HCT116 (cell line): Measurements from ENCODE around the gene FCHO1. TPM values are rescaled to one million over a fixed set of nuclear protein-coding genes. Genes with fewer than 3 reads are reported as not detected.

Experiments
- ATAC-seq: fragments of 200-7000 bp; cut with Tn5 transposase; 2 replicates; pipeline ENCODE4 v1.9.1; 2020; ENCODE audit warnings: mild to moderate bottlenecking, moderate library complexity
- BruUV-seq: library from RNA; stranded (reverse); fragments of 400-500 nt; replicated peaks from 2 replicates; lab custom pipeline; 2021; lab: Mats Ljungman, UMichigan
- CTCF ChIA-PET: fragments of 300-600 bp; sonication (Branson Sonifier 250); formaldehyde crosslinking; loops from one replicate; lab custom pipeline; 2021; ENCODE audit warnings: antibody characterized with exemption; lab: Charles Lee
- POLR2A ChIA-PET: fragments of 300-600, 350-600 bp; sonication (Branson Sonifier 250); formaldehyde crosslinking; loops from one replicate; lab custom pipeline; 2021; ENCODE audit warnings: antibody characterized with exemption; lab: Charles Lee
- RAD21 ChIA-PET, 2 experiments: fragments of 300-600 bp; sonication (Branson Sonifier 250); formaldehyde crosslinking; loops; one replicate each; lab custom pipeline; 2023; ENCODE audit warnings: low total read pairs in 2 of 2; ENCODE audit not compliant: uncharacterized antibody in 2 of 2, unreplicated experiment in 2 of 2, low non-redundant PET in 1 of 2; lab: Charles Lee
- DNase-seq: peaks from one replicate; pipeline ENCODE4 v3.0.0-alpha.2; 2010; ENCODE audit warnings: low read depth, low spot score
- H2AFZ ChIP-seq: fragments of 200-600 bp; shearing (Covaris generic), sonication (generic); 2 replicates; pipeline ENCODE4 v1.6.1; 2017; ENCODE audit warnings: low read depth, mixed run types, mixed read lengths, antibody characterized with exemption, low read length; ENCODE audit not compliant: poor library complexity, severe bottlenecking
- H3K27ac ChIP-seq: 2 replicates; pipeline ENCODE4 v1.5.1; 2012; ENCODE audit warnings: low read depth, low read length
- H3K27me3 ChIP-seq: fragments of 200-600 bp; sonication (generic); 2 replicates; pipeline ENCODE4 v1.6.1; 2016; ENCODE audit warnings: mixed run types, low read length, mixed read lengths; ENCODE audit not compliant: insufficient read depth
- H3K36me3 ChIP-seq, 2 experiments: fragments of 200-500 bp in 1 of 2; fragments of 200-600 bp in 1 of 2; sonication (Bioruptor generic) in 1 of 2; sonication (generic) in 1 of 2; 2 replicates each; pipeline versions ENCODE4 v1.5.1 to v1.6.1; 2014 to 2016; ENCODE audit warnings: low read length in 2 of 2, inconsistent platforms in 1 of 2, mixed read lengths in 1 of 2, mixed run types in 1 of 2; ENCODE audit not compliant: insufficient read depth in 2 of 2, control insufficient read depth in 1 of 2
- H3K4me1 ChIP-seq, 2 experiments: fragments of 200-600 bp in 1 of 2; sonication (generic) in 1 of 2; 2 replicates each; pipeline versions ENCODE4 v1.5.1 to v1.6.1; 2012 to 2017; ENCODE audit warnings: low read length in 2 of 2, inconsistent platforms in 1 of 2, mild to moderate bottlenecking in 1 of 2, mixed read lengths in 1 of 2, mixed run types in 1 of 2, moderate library complexity in 1 of 2; ENCODE audit not compliant: insufficient read depth in 2 of 2, control insufficient read depth in 1 of 2
- H3K4me2 ChIP-seq: fragments of 200-600 bp; sonication (generic); 2 replicates; pipeline ENCODE4 v1.6.1; 2017; ENCODE audit warnings: mixed run types, low read length, mixed read lengths
- H3K4me3 ChIP-seq, 2 experiments: fragments of 200-600 bp in 1 of 2; sonication (generic) in 1 of 2; replicated peaks in 1 of 2; 2 replicates each; pipeline ENCODE4 v1.5.1; 2011 to 2016; ENCODE audit warnings: low read length in 2 of 2, control low read depth in 1 of 2, low read depth in 1 of 2, mild to moderate bottlenecking in 1 of 2, mixed read lengths in 1 of 2, mixed run types in 1 of 2
- H3K79me2 ChIP-seq: fragments of 200-600 bp; sonication (generic); 2 replicates; pipeline ENCODE4 v1.6.1; 2017; ENCODE audit warnings: mild to moderate bottlenecking, mixed run types, low read length, moderate library complexity, mixed read lengths; ENCODE audit not compliant: insufficient read depth
- H3K9ac ChIP-seq: fragments of 200-600 bp; sonication (generic); 2 replicates; pipeline ENCODE4 v1.6.1; 2016; ENCODE audit warnings: low read length, mixed read lengths
- H3K9me2 ChIP-seq: fragments of 200-600 bp; sonication (generic), shearing (Covaris generic); 2 replicates; pipeline ENCODE4 v1.6.1; 2017; ENCODE audit warnings: mixed run types, mild to moderate bottlenecking, moderate library complexity; ENCODE audit not compliant: insufficient read depth
- H3K9me3 ChIP-seq, 2 experiments: fragments of 200-500 bp in 1 of 2; fragments of 200-600 bp in 1 of 2; sonication (Bioruptor generic) in 1 of 2; sonication (generic) in 1 of 2; 2 replicates each; pipeline ENCODE4 v1.6.1; 2014 to 2017; ENCODE audit warnings: low read length in 2 of 2, mixed read lengths in 2 of 2, inconsistent platforms in 1 of 2, low read depth in 1 of 2, mild to moderate bottlenecking in 1 of 2, mixed run types in 1 of 2, moderate library complexity in 1 of 2; ENCODE audit not compliant: control insufficient read depth in 1 of 2, insufficient read depth in 1 of 2
- H4K20me1 ChIP-seq: fragments of 200-600 bp; sonication (generic), shearing (Covaris generic); 2 replicates; pipeline ENCODE4 v1.6.1; 2017; ENCODE audit warnings: mixed run types, mild to moderate bottlenecking, moderate library complexity; ENCODE audit not compliant: insufficient read depth
- CEBPB ChIP-seq: IDR thresholded peaks from 2 replicates; pipeline ENCODE4 v1.6.1; 2012; ENCODE audit warnings: low read depth
- EGR1 ChIP-seq: IDR thresholded peaks from 2 replicates; pipeline ENCODE4 v1.6.1; 2012; ENCODE audit warnings: low read depth
- EZH2 ChIP-seq: fragments of 200-600 bp; sonication (generic); IDR thresholded peaks from 2 replicates; pipeline ENCODE4 v1.6.1; 2017; ENCODE audit warnings: antibody characterized with exemption, mixed run types
- FOSL1 ChIP-seq: IDR thresholded peaks from 2 replicates; pipeline ENCODE4 v1.6.1; 2012; ENCODE audit warnings: low read depth
- JUND ChIP-seq: IDR thresholded peaks from 2 replicates; pipeline ENCODE4 v1.6.1; 2012
- POLR2A ChIP-seq: IDR thresholded peaks from 2 replicates; pipeline ENCODE4 v1.7.0; 2011; ENCODE audit warnings: borderline replicate concordance; ENCODE audit not compliant: insufficient read depth, insufficient read length; ENCODE audit errors: extremely low read depth
- RAD21 ChIP-seq: IDR thresholded peaks from 2 replicates; pipeline ENCODE4 v1.6.1; 2012; ENCODE audit warnings: low read depth, mild to moderate bottlenecking
- REST ChIP-seq: IDR thresholded peaks from 2 replicates; pipeline ENCODE4 v1.6.1; 2012; ENCODE audit warnings: low read depth
- SIN3A ChIP-seq: IDR thresholded peaks from 2 replicates; pipeline ENCODE4 v1.6.1; 2012; ENCODE audit warnings: low read depth
- SP1 ChIP-seq: IDR thresholded peaks from 2 replicates; pipeline ENCODE4 v1.6.1; 2012; ENCODE audit warnings: low read depth
- SRF ChIP-seq: IDR thresholded peaks from 2 replicates; pipeline ENCODE4 v1.6.1; 2012; ENCODE audit warnings: low read depth
- TCF7L2 ChIP-seq: IDR thresholded peaks from 2 replicates; pipeline ENCODE4 v1.7.0; 2011; ENCODE audit warnings: borderline replicate concordance, inconsistent platforms; ENCODE audit not compliant: insufficient read depth, insufficient read length; ENCODE audit errors: extremely low read depth
- YY1 ChIP-seq: IDR thresholded peaks from 2 replicates; pipeline ENCODE4 v1.6.1; 2011; ENCODE audit warnings: low read length, low read depth, moderate library complexity, mild to moderate bottlenecking; ENCODE audit not compliant: insufficient replicate concordance; ENCODE audit errors: extremely low read depth
- intact Hi-C: fragments of 100-400 bp; cut with micrococcal nuclease; formaldehyde crosslinking; loops from 2 replicates; pipeline ENCODE4 v1.10.0; 2022
- total RNA-seq: library from RNA; stranded (reverse); gene quantifications from one replicate; pipeline ENCODE4 v1.2.1, GENCODE V29; 2021; ENCODE audit not compliant: unreplicated experiment
- TF ChIP-seq, protein P1 (sequence below): IDR thresholded peaks from 2 replicates; pipeline ENCODE4 v1.6.1; 2011; ENCODE audit warnings: mild to moderate bottlenecking, low read length, moderate library complexity; ENCODE audit not compliant: insufficient replicate concordance; ENCODE audit errors: extremely low read depth
- TF ChIP-seq, protein P2 (sequence below): IDR thresholded peaks from 2 replicates; pipeline ENCODE4 v1.6.1; 2012

The FCHO1 gene
- total RNA-seq, 1 experiment from 2014 or later = 28.1 TPM

- Histone ChIP-seq H3K9ac (no peak overlapping the region), H3K4me3 (no peak overlapping the region), H4K20me1 (no peaks in the 10 kb centered on the region), H3K27ac (no peak overlapping the region), H2AFZ (no peak overlapping the region), H3K4me1 (peaks cover 21 to 39% of the 10 kb centered on the region in 2 experiments), H3K9me3 (no peaks in the 10 kb centered on the region), H3K27me3 (no peaks in the 10 kb centered on the region), H3K79me2 (no peaks in the 10 kb centered on the region), H3K9me2 (no peaks in the 10 kb centered on the region), H3K4me2 (no peak overlapping the region), H3K36me3 (0 out of 4 replicates have a peak, but pooled peaks cover 0 to 2% of the 10 kb centered on the region in 2 experiments)
- DNase-seq (no peak), ATAC-seq (no peak)
- no TSS peak for BruUV-seq
- ChIA-PET POLR2A (no interaction called here), RAD21 (interaction anchor here in 1 of 2 experiments (0.6 kb wide), 1 partner anchor 300 kb away, joined by 3 read pairs; no protein-coding TSS in a partner anchor), CTCF (no interaction called here)
- TF ChIP-seq EZH2 = no peak
- no peak for TF ChIP-seq SIN3A
- TF ChIP-seq POLR2A = no peak
- no peak for TF ChIP-seq FOSL1
- no peak for TF ChIP-seq RAD21
- no peak for TF ChIP-seq SP1
- TF ChIP-seq, protein P1, sequence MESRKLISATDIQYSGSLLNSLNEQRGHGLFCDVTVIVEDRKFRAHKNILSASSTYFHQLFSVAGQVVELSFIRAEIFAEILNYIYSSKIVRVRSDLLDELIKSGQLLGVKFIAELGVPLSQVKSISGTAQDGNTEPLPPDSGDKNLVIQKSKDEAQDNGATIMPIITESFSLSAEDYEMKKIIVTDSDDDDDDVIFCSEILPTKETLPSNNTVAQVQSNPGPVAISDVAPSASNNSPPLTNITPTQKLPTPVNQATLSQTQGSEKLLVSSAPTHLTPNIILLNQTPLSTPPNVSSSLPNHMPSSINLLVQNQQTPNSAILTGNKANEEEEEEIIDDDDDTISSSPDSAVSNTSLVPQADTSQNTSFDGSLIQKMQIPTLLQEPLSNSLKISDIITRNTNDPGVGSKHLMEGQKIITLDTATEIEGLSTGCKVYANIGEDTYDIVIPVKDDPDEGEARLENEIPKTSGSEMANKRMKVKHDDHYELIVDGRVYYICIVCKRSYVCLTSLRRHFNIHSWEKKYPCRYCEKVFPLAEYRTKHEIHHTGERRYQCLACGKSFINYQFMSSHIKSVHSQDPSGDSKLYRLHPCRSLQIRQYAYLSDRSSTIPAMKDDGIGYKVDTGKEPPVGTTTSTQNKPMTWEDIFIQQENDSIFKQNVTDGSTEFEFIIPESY = no peak
- no peak for TF ChIP-seq CEBPB
- no peak for TF ChIP-seq YY1
- TF ChIP-seq TCF7L2 = no peak
- no peak for TF ChIP-seq JUND
- no peak for TF ChIP-seq REST
- TF ChIP-seq EGR1 = no peak
- TF ChIP-seq, protein P2, sequence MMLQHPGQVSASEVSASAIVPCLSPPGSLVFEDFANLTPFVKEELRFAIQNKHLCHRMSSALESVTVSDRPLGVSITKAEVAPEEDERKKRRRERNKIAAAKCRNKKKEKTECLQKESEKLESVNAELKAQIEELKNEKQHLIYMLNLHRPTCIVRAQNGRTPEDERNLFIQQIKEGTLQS = no peak
- TF ChIP-seq SRF = no peak
- intact Hi-C loops = no loop called here
These were observed 9.8 kb upstream of the FCHO1 start for GRCh38 chr19:17741456-17741855.
